Nephron (organoid): ENCODE data around the gene PNMA8A.
A peak's percentile ranks its signal among the peaks of the same experiment; 100 is the strongest.
"Not testable (repeated sequence)": the region's sequence is repeated elsewhere in the genome, so short reads cannot be mapped to it uniquely, and the experiment has no call there.

Source experiments
- H3K27ac Mint-ChIP-seq, 3 experiments: 2 replicates each; pipeline ENCODE4 v1.8.0; 2020; ENCODE audit warnings: mixed read lengths in 3 of 3, mild to moderate bottlenecking in 2 of 3, moderate library complexity in 1 of 3
- H3K27me3 Mint-ChIP-seq: 2 replicates; pipeline ENCODE4 v1.8.0; 2021; ENCODE audit warnings: low read depth, mild to moderate bottlenecking, moderate library complexity, mixed read lengths
- H3K36me3 Mint-ChIP-seq: 2 replicates; pipeline ENCODE4 v1.8.0; 2020; ENCODE audit warnings: low read depth, mixed read lengths
- H3K4me1 Mint-ChIP-seq: 2 replicates; pipeline ENCODE4 v1.8.0; 2020; ENCODE audit warnings: mixed read lengths
- H3K4me3 Mint-ChIP-seq, 3 experiments: 2 replicates each; pipeline ENCODE4 v1.8.0; 2020; ENCODE audit warnings: mild to moderate bottlenecking in 3 of 3, mixed read lengths in 3 of 3, moderate library complexity in 2 of 3
- H3K9me3 Mint-ChIP-seq: 2 replicates; pipeline ENCODE4 v1.8.0; 2020; ENCODE audit warnings: mixed read lengths
- CTCF ChIP-seq, 3 experiments: fragments of 200-600 bp; sonication (generic); IDR thresholded peaks; one replicate each; pipeline ENCODE4 v1.5.0; 2021; ENCODE audit warnings: antibody characterized with exemption in 3 of 3; ENCODE audit not compliant: unreplicated experiment in 3 of 3

PNMA8A gene

GRCh38 chr19:46447824-46448223, 23.5 kb downstream of the PNMA8A start:
- no peak for TF ChIP-seq CTCF (IDR thresholded peaks at IDR 0.05; ENCODE audit: unreplicated experiment in 3 of 3)
- Mint-ChIP-seq H3K27ac (peak overlapping the region; percentile 38 to 95 (median 54)), H3K4me1 (peaks cover 56% of the 10 kb centered on the region), H3K4me3 (no peak overlapping the region), H3K27me3 (peaks cover 5% of the 10 kb centered on the region), H3K36me3 (peaks cover 4% of the 10 kb centered on the region), H3K9me3 (peaks cover 12% of the 10 kb centered on the region)

- peak overlapping the region in 2 of 3 experiments; percentile 31 to 95 for H3K27ac Mint-ChIP-seq
- H3K4me1 Mint-ChIP-seq, result peaks cover 56% of the 10 kb centered on the region
- TF ChIP-seq CTCF (IDR thresholded peaks at IDR 0.05; ENCODE audit: unreplicated experiment in 3 of 3), result no peak
- peaks cover 5% of the 10 kb centered on the region for H3K27me3 Mint-ChIP-seq
- H3K4me3 Mint-ChIP-seq, result no peak overlapping the region
- H3K36me3 Mint-ChIP-seq, result peaks cover 4% of the 10 kb centered on the region
- H3K9me3 Mint-ChIP-seq, result peaks cover 12% of the 10 kb centered on the region
Observed at GRCh38 chr19:46447006-46447405, 24.4 kb downstream of the PNMA8A start.

GRCh38 chr19:46446021-46446420, 25.3 kb downstream of the PNMA8A start:
- H3K27ac Mint-ChIP-seq, result peak overlapping the region; percentile 22 to 95 (median 91)
- H3K4me1 Mint-ChIP-seq, result peaks cover 54% of the 10 kb centered on the region
- peak overlapping the region in 1 of 3 experiments; percentile 30 for H3K4me3 Mint-ChIP-seq
- H3K9me3 Mint-ChIP-seq, result peaks cover 10% of the 10 kb centered on the region
- no peak for TF ChIP-seq CTCF (IDR thresholded peaks at IDR 0.05; ENCODE audit: unreplicated experiment in 3 of 3)
- peaks cover 4% of the 10 kb centered on the region for H3K36me3 Mint-ChIP-seq
- peaks cover 5% of the 10 kb centered on the region for H3K27me3 Mint-ChIP-seq

- Mint-ChIP-seq H3K9me3 (peaks cover 3% of the 10 kb centered on the region), H3K36me3 (no peaks in the 10 kb centered on the region), H3K4me1 (peaks cover 39% of the 10 kb centered on the region), H3K27me3 (peaks cover 5% of the 10 kb centered on the region), H3K27ac (peak overlapping the region; percentile 19 to 96 (median 94)), H3K4me3 (peak overlapping the region in 2 of 3 experiments; percentile 32 to 38)
- no peak for TF ChIP-seq CTCF (IDR thresholded peaks at IDR 0.05; ENCODE audit: unreplicated experiment in 3 of 3)
Observed at GRCh38 chr19:46442808-46443450, 28.4 kb downstream of the PNMA8A start.

GRCh38 chr19:46441866-46442265, 29.5 kb downstream of the PNMA8A start:
- Mint-ChIP-seq H3K9me3 (no peaks in the 10 kb centered on the region), H3K4me1 (peaks cover 36% of the 10 kb centered on the region), H3K27ac (peak overlapping the region in 2 of 3 experiments; percentile 96), H3K36me3 (no peaks in the 10 kb centered on the region), H3K4me3 (peak overlapping the region in 1 of 3 experiments; percentile 68), H3K27me3 (no peaks in the 10 kb centered on the region)
- TF ChIP-seq CTCF (IDR thresholded peaks at IDR 0.05; ENCODE audit: unreplicated experiment in 3 of 3), result no peak

GRCh38 chr19:46435689-46436088, 35.7 kb downstream of the PNMA8A start:
- H3K27ac Mint-ChIP-seq, result peak overlapping the region in 1 of 3 experiments; percentile 57
- H3K4me1 Mint-ChIP-seq, result peaks cover 12% of the 10 kb centered on the region
- not testable (repeated sequence) for H3K27me3 Mint-ChIP-seq, H3K4me3 Mint-ChIP-seq, H3K9me3 Mint-ChIP-seq, H3K36me3 Mint-ChIP-seq
